Bronchial epithelial cell (primary cell): ENCODE results near the gene SEC23A. TPM values are rescaled to one million over a fixed set of nuclear protein-coding genes. Genes with fewer than 3 reads are reported as not detected.

Source experiments
- DNase-seq: peaks from one replicate; pipeline ENCODE4 v3.0.0-alpha.2; 2010; ENCODE audit warnings: low read depth
- FAIRE-seq: peaks from 2 replicates; lab custom pipeline; 2011; peaks lifted over from hg19 to GRCh38; lab: Jason Lieb, UNC
- H3K27me3 ChIP-seq: 2 replicates; pipeline ENCODE4 v1.5.1; 2011; ENCODE audit warnings: low read length; ENCODE audit not compliant: control insufficient read depth, insufficient read depth
- H3K36me3 ChIP-seq: 2 replicates; pipeline ENCODE4 v1.5.1; 2011; ENCODE audit warnings: low read length; ENCODE audit not compliant: control insufficient read depth, insufficient read depth
- H3K4me3 ChIP-seq: 2 replicates; pipeline ENCODE4 v1.5.1; 2011; ENCODE audit warnings: mild to moderate bottlenecking, low read depth, low read length, control low read depth
- CTCF ChIP-seq: IDR thresholded peaks from 2 replicates; pipeline ENCODE4 v1.5.1; 2011; ENCODE audit warnings: mild to moderate bottlenecking, moderate library complexity, low read length, control low read depth, inconsistent platforms; ENCODE audit not compliant: insufficient read depth, severe bottlenecking
- total RNA-seq: library from RNA; depleted of rRNA; stranded (reverse); fragments of >200 nt; gene quantifications from 2 replicates; pipeline ENCODE4 v1.2.1, GENCODE V29; 2014

Gene SEC23A
- total RNA-seq, 1 donor from 2014 or later = 211 TPM

GRCh38 chr14:39005044-39005880 is 97.8 kb downstream of the SEC23A start:
- Histone ChIP-seq H3K27me3 (no peaks in the 10 kb centered on the region), H3K4me3 (no peak overlapping the region), H3K36me3 (no peaks in the 10 kb centered on the region)
- TF ChIP-seq CTCF = no peak
- no peak for DNase-seq
- no peak for FAIRE-seq

GRCh38 chr14:38999949-39000348 is 103.1 kb downstream of the SEC23A start:
- H3K36me3 ChIP-seq = no peaks in the 10 kb centered on the region
- H3K27me3 ChIP-seq = no peaks in the 10 kb centered on the region
- no peak for TF ChIP-seq CTCF
- H3K4me3 ChIP-seq = no peak overlapping the region
- DNase-seq (no peak), FAIRE-seq (no peak)

- DNase-seq (no peak), FAIRE-seq (no peak)
- no peaks in the 10 kb centered on the region for H3K27me3 ChIP-seq
- H3K4me3 ChIP-seq = no peak overlapping the region
- no peak for TF ChIP-seq CTCF
- no peaks in the 10 kb centered on the region for H3K36me3 ChIP-seq
Observed at GRCh38 chr14:38994731-38995130, 108.3 kb downstream of the SEC23A start.

- no peaks in the 10 kb centered on the region for H3K27me3 ChIP-seq
- no peak for DNase-seq
- no peak for TF ChIP-seq CTCF
- no peaks in the 10 kb centered on the region for H3K36me3 ChIP-seq
- no peak overlapping the region for H3K4me3 ChIP-seq
- no peak for FAIRE-seq
Observed at GRCh38 chr14:38993981-38994380, 109.1 kb downstream of the SEC23A start.

GRCh38 chr14:38992067-38992844 is 110.8 kb downstream of the SEC23A start:
- Histone ChIP-seq H3K4me3 (no peak overlapping the region), H3K36me3 (no peaks in the 10 kb centered on the region), H3K27me3 (no peaks in the 10 kb centered on the region)
- no peak for DNase-seq
- no peak for FAIRE-seq
- TF ChIP-seq CTCF = no peak
